SU-DHL-6 (cell line): ENCODE results near the gene UBASH3A.

Source experiments
- CTCF ChIP-seq: fragments of 200-600 bp; sonication (generic); IDR thresholded peaks from one replicate; pipeline ENCODE4 v1.5.1; 2017; ENCODE audit warnings: antibody characterized with exemption, mild to moderate bottlenecking, low read length, moderate library complexity; ENCODE audit not compliant: insufficient read depth, poor library complexity, severe bottlenecking
- EZH2phosphoT487 ChIP-seq: fragments of 200-600 bp; sonication (generic), shearing (Covaris generic); conservative IDR thresholded peaks from 2 replicates; pipeline ENCODE4 v1.6.1; 2018; ENCODE audit warnings: mild to moderate bottlenecking, antibody characterized with exemption, low read length, moderate library complexity, mixed read lengths

GRCh38 chr21:42495765-42496119 is 92.0 kb downstream of the UBASH3A start:
- TF ChIP-seq CTCF: no peak
- TF ChIP-seq EZH2phosphoT487: no peak
